ENCODE measurements around the gene HMG20A.

DNA sequence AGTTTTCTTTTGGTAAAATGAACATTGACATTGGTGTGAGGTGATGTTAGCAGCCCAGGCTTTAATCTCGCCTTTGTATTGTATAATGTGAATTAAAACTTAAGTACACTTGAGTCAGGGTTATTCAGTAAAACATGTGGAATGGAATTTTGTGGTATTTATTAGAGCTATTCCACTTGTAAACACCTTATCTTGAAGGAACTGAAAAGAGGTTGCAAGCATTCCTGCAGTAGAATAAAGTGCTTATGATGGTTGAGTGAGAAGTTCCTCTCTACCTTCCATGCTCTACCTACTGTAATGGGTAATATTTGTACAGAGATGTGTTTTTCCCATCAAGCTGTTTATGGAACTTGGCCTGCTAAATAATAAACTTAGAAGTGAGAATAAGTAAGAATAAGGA, 36.1 kb downstream of the HMG20A start:
- TF ChIP-seq, protein P1, sequence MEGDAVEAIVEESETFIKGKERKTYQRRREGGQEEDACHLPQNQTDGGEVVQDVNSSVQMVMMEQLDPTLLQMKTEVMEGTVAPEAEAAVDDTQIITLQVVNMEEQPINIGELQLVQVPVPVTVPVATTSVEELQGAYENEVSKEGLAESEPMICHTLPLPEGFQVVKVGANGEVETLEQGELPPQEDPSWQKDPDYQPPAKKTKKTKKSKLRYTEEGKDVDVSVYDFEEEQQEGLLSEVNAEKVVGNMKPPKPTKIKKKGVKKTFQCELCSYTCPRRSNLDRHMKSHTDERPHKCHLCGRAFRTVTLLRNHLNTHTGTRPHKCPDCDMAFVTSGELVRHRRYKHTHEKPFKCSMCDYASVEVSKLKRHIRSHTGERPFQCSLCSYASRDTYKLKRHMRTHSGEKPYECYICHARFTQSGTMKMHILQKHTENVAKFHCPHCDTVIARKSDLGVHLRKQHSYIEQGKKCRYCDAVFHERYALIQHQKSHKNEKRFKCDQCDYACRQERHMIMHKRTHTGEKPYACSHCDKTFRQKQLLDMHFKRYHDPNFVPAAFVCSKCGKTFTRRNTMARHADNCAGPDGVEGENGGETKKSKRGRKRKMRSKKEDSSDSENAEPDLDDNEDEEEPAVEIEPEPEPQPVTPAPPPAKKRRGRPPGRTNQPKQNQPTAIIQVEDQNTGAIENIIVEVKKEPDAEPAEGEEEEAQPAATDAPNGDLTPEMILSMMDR (conservative IDR thresholded peaks at IDR 0.05; ENCODE audit: low read length), result no peak
- no peak for TF ChIP-seq EZH2phosphoT487 (IDR thresholded peaks at IDR 0.05; ENCODE audit: borderline replicate concordance)
